Hepatocyte (in vitro differentiated cells): ENCODE results near the gene ZBTB6.

Experiments used
- EZH2phosphoT487 ChIP-seq: fragments of 200-600 bp; sonication (generic); IDR thresholded peaks from one replicate; pipeline ENCODE4 v1.6.1; 2018; ENCODE audit warnings: antibody characterized with exemption, mild to moderate bottlenecking, low read depth, moderate library complexity; ENCODE audit not compliant: unreplicated experiment, severe bottlenecking
- TF ChIP-seq, protein P1 (sequence below): fragments of 200-600 bp; sonication (generic); IDR thresholded peaks from 2 replicates; pipeline ENCODE4 v1.5.1; 2016; ENCODE audit warnings: antibody characterized with exemption, mild to moderate bottlenecking; ENCODE audit not compliant: poor library complexity

GRCh38 chr9:122929796-122930354, 16.8 kb upstream of the ZBTB6 start:
- TF ChIP-seq, protein P1, sequence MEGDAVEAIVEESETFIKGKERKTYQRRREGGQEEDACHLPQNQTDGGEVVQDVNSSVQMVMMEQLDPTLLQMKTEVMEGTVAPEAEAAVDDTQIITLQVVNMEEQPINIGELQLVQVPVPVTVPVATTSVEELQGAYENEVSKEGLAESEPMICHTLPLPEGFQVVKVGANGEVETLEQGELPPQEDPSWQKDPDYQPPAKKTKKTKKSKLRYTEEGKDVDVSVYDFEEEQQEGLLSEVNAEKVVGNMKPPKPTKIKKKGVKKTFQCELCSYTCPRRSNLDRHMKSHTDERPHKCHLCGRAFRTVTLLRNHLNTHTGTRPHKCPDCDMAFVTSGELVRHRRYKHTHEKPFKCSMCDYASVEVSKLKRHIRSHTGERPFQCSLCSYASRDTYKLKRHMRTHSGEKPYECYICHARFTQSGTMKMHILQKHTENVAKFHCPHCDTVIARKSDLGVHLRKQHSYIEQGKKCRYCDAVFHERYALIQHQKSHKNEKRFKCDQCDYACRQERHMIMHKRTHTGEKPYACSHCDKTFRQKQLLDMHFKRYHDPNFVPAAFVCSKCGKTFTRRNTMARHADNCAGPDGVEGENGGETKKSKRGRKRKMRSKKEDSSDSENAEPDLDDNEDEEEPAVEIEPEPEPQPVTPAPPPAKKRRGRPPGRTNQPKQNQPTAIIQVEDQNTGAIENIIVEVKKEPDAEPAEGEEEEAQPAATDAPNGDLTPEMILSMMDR, result no peak
- no peak for TF ChIP-seq EZH2phosphoT487
